NOMO-1 (cell line): Measurements from ENCODE around the gene TRDN.

Experiments
- DNase-seq, 2 experiments: peaks; one replicate each; lab custom pipeline; 2025; ENCODE audit not compliant: unreplicated experiment in 2 of 2; lab: John Stamatoyannopoulos, UW

Gene TRDN

GRCh38 chr6:123201869-123202372 lies 434.8 kb downstream of the TRDN start:
- DNase-seq, result no peak

GRCh38 chr6:123193298-123193697 lies 443.5 kb downstream of the TRDN start:
- no peak for DNase-seq

- no peak for DNase-seq
These were observed 446.9 kb downstream of the TRDN start for GRCh38 chr6:123189816-123190215.

GRCh38 chr6:123182998-123183397 lies 453.8 kb downstream of the TRDN start:
- no peak for DNase-seq

- no peak for DNase-seq
These were observed 460.0 kb downstream of the TRDN start for GRCh38 chr6:123176706-123177105.

- no peak for DNase-seq
These were observed 465.2 kb downstream of the TRDN start for GRCh38 chr6:123171341-123172115.

GRCh38 chr6:123169774-123170095 lies 467.0 kb downstream of the TRDN start:
- no peak for DNase-seq

- DNase-seq, result no peak
These were observed 467.6 kb downstream of the TRDN start for GRCh38 chr6:123168892-123169773.

- no peak for DNase-seq
These were observed 468.3 kb downstream of the TRDN start for GRCh38 chr6:123168466-123168865.
